Measurements from ENCODE around the gene KCNN3. TPM values are rescaled to one million over a fixed set of nuclear protein-coding genes. Genes with fewer than 3 reads are reported as not detected.

KCNN3 gene
- total RNA-seq, 6 experiments from 2014 or later = not detected

- Mint-ChIP-seq H3K4me3 (no peak overlapping the region), H3K27me3 (ENCODE audit: insufficient read depth) (peaks cover 56% of the 10 kb centered on the region), H3K27ac (no peak overlapping the region), H3K36me3 (ENCODE audit: low read depth) (no peaks in the 10 kb centered on the region), H3K9me3 (no peaks in the 10 kb centered on the region), H3K4me1 (ENCODE audit: low read depth) (peaks cover 12% of the 10 kb centered on the region)
- TF ChIP-seq CTCF (IDR thresholded peaks at IDR 0.05) = no peak
- DNase-seq = no peak
These were observed 31.6 kb downstream of the KCNN3 start for GRCh38 chr1:154838461-154838860.

GRCh38 chr1:154837672-154838171, 32.4 kb downstream of the KCNN3 start:
- Mint-ChIP-seq H3K27ac (no peak overlapping the region), H3K27me3 (ENCODE audit: insufficient read depth) (peaks cover 60% of the 10 kb centered on the region), H3K4me1 (ENCODE audit: low read depth) (peaks cover 12% of the 10 kb centered on the region), H3K9me3 (no peaks in the 10 kb centered on the region), H3K4me3 (no peak overlapping the region), H3K36me3 (ENCODE audit: low read depth) (no peaks in the 10 kb centered on the region)
- DNase-seq = no peak
- TF ChIP-seq CTCF (IDR thresholded peaks at IDR 0.05) = no peak

- Mint-ChIP-seq H3K9me3 (no peaks in the 10 kb centered on the region), H3K4me1 (ENCODE audit: low read depth) (peaks cover 12% of the 10 kb centered on the region)
These were observed 32.9 kb downstream of the KCNN3 start for GRCh38 chr1:154837034-154837671.

GRCh38 chr1:154835531-154836324, 34.4 kb downstream of the KCNN3 start:
- Mint-ChIP-seq H3K27me3 (ENCODE audit: insufficient read depth) (peaks cover 71% of the 10 kb centered on the region), H3K27ac (no peak overlapping the region), H3K4me1 (ENCODE audit: low read depth) (peaks cover 12% of the 10 kb centered on the region), H3K4me3 (no peak overlapping the region), H3K9me3 (no peaks in the 10 kb centered on the region), H3K36me3 (ENCODE audit: low read depth) (no peaks in the 10 kb centered on the region)
- TF ChIP-seq CTCF (IDR thresholded peaks at IDR 0.05) = no peak
- no peak for DNase-seq

More at GRCh38 chr1:154837034-154837671, 32.9 kb downstream of the KCNN3 start:
- H3K27me3 Mint-ChIP-seq (ENCODE audit: insufficient read depth) = peaks cover 61% of the 10 kb centered on the region
- no peaks in the 10 kb centered on the region for H3K36me3 Mint-ChIP-seq (ENCODE audit: low read depth)
- no peak overlapping the region for H3K4me3 Mint-ChIP-seq
- no peak for DNase-seq
- H3K27ac Mint-ChIP-seq = no peak overlapping the region
- no peak for TF ChIP-seq CTCF (IDR thresholded peaks at IDR 0.05)

- Mint-ChIP-seq H3K36me3 (ENCODE audit: low read depth) (no peaks in the 10 kb centered on the region), H3K4me3 (no peak overlapping the region), H3K4me1 (ENCODE audit: low read depth) (no peaks in the 10 kb centered on the region), H3K27ac (no peak overlapping the region), H3K27me3 (ENCODE audit: insufficient read depth) (peaks cover 85% of the 10 kb centered on the region), H3K9me3 (no peaks in the 10 kb centered on the region)
- no peak for TF ChIP-seq CTCF (IDR thresholded peaks at IDR 0.05)
- no peak for DNase-seq
These were observed 36.2 kb downstream of the KCNN3 start for GRCh38 chr1:154833841-154834240.
